IPS DF 6.9 (cell line): Measurements from ENCODE around the gene NUDT1.

Experiments
- DNase-seq: peaks from one replicate; pipeline ENCODE4 v3.0.0-alpha.2; 2013; ENCODE audit warnings: low read depth, low spot score
- H3K27ac ChIP-seq: one replicate; pipeline ENCODE4 v1.5.1; 2013; ENCODE audit warnings: low read length, control low read depth
- H3K27me3 ChIP-seq: 2 replicates; pipeline ENCODE4 v1.6.1; 2013; ENCODE audit warnings: mild to moderate bottlenecking, low read length; ENCODE audit not compliant: control insufficient read depth, insufficient read depth
- H3K36me3 ChIP-seq: 2 replicates; pipeline ENCODE4 v1.6.1; 2013; ENCODE audit warnings: low read length; ENCODE audit not compliant: control insufficient read depth, insufficient read depth
- H3K4me1 ChIP-seq: 2 replicates; pipeline ENCODE4 v1.6.1; 2013; ENCODE audit warnings: low read length; ENCODE audit not compliant: control insufficient read depth, insufficient read depth
- H3K4me3 ChIP-seq: 2 replicates; pipeline ENCODE4 v1.5.1; 2013; ENCODE audit warnings: mild to moderate bottlenecking, low read length
- H3K9me3 ChIP-seq: 2 replicates; pipeline ENCODE4 v1.6.1; 2013; ENCODE audit warnings: low read length, inconsistent platforms; ENCODE audit not compliant: control insufficient read depth, insufficient read depth
- WGBS: extraction: QIAGEN DNeasy Blood & Tissue Kit; methylation state at CpG from one replicate; pipeline ENCODE4 v1.1.7; 2013; ENCODE audit warnings: mixed read lengths, missing lambda C conversion rate; ENCODE audit not compliant: insufficient read length, insufficient coverage; 5-methylcytosine and 5-hydroxymethylcytosine counted together

NUDT1 gene

GRCh38 chr7:2241580-2242540 lies at the start of gene NUDT1, which contains the start of gene MRM2:
TSS of gene NUDT1 (plus strand) at chr7:2242226. CDS start at chr7:2244575, 2,349 bp downstream.
TSS of gene MRM2 (minus strand) at chr7:2242205. CDS start at chr7:2242169, 36 bp downstream.
- Histone ChIP-seq H3K4me1 (peaks cover 4% of the 10 kb centered on the region), H3K36me3 (peaks cover 22% of the 10 kb centered on the region), H3K27me3 (no peaks in the 10 kb centered on the region), H3K4me3 (peak within 1 kb of the TSS; percentile 98), H3K27ac (no peak within 1 kb of the TSS), H3K9me3 (no peaks in the 10 kb centered on the region)
- WGBS: no CpG with 5 or more reads among the region's 81 CpGs
- peak; percentile 47 for DNase-seq

- Histone ChIP-seq H3K27ac (no peak overlapping the region), H3K4me1 (no peaks in the 10 kb centered on the region), H3K4me3 (no peak overlapping the region), H3K9me3 (no peaks in the 10 kb centered on the region), H3K36me3 (peaks cover 11% of the 10 kb centered on the region), H3K27me3 (no peaks in the 10 kb centered on the region)
- WGBS: no CpG with 5 or more reads among the region's 18 CpGs
- DNase-seq: no peak
These were observed 49.0 kb upstream of the NUDT1 start for GRCh38 chr7:2192831-2193534.

- H3K9me3 ChIP-seq: no peaks in the 10 kb centered on the region
- no peak for DNase-seq
- WGBS: no CpG with 5 or more reads among the region's 19 CpGs
- peaks cover 11% of the 10 kb centered on the region for H3K36me3 ChIP-seq
- no peak overlapping the region for H3K27ac ChIP-seq
- H3K27me3 ChIP-seq: no peaks in the 10 kb centered on the region
- no peaks in the 10 kb centered on the region for H3K4me1 ChIP-seq
- H3K4me3 ChIP-seq: no peak overlapping the region
These were observed 48.3 kb upstream of the NUDT1 start for GRCh38 chr7:2193575-2194305.

- DNase-seq: no peak
- Histone ChIP-seq H3K9me3 (no peaks in the 10 kb centered on the region), H3K4me3 (no peak overlapping the region), H3K27me3 (no peaks in the 10 kb centered on the region), H3K27ac (no peak overlapping the region), H3K4me1 (no peaks in the 10 kb centered on the region), H3K36me3 (peaks cover 26% of the 10 kb centered on the region)
- no CpG with 5 or more reads among the region's 13 CpGs for WGBS
These were observed 46.4 kb upstream of the NUDT1 start for GRCh38 chr7:2195400-2196246.

GRCh38 chr7:2196381-2197378 lies 45.3 kb upstream of the NUDT1 start:
- H3K4me1 ChIP-seq: no peaks in the 10 kb centered on the region
- DNase-seq: no peak
- no peaks in the 10 kb centered on the region for H3K9me3 ChIP-seq
- no peaks in the 10 kb centered on the region for H3K27me3 ChIP-seq
- WGBS: no CpG with 5 or more reads among the region's 32 CpGs
- H3K4me3 ChIP-seq: no peak overlapping the region
- peaks cover 27% of the 10 kb centered on the region for H3K36me3 ChIP-seq
- no peak overlapping the region for H3K27ac ChIP-seq

GRCh38 chr7:2197436-2198155 lies 44.4 kb upstream of the NUDT1 start:
- Histone ChIP-seq H3K4me1 (no peaks in the 10 kb centered on the region), H3K4me3 (no peak overlapping the region), H3K27me3 (no peaks in the 10 kb centered on the region), H3K9me3 (no peaks in the 10 kb centered on the region), H3K27ac (no peak overlapping the region), H3K36me3 (peaks cover 27% of the 10 kb centered on the region)
- DNase-seq: no peak
- WGBS: no CpG with 5 or more reads among the region's 21 CpGs

GRCh38 chr7:2198206-2198605 lies 43.8 kb upstream of the NUDT1 start:
- Histone ChIP-seq H3K36me3 (peaks cover 27% of the 10 kb centered on the region), H3K27me3 (no peaks in the 10 kb centered on the region), H3K9me3 (no peaks in the 10 kb centered on the region), H3K4me1 (no peaks in the 10 kb centered on the region), H3K4me3 (no peak overlapping the region), H3K27ac (no peak overlapping the region)
- DNase-seq: no peak
- no CpG with 5 or more reads among the region's 15 CpGs for WGBS

- Histone ChIP-seq H3K36me3 (peaks cover 27% of the 10 kb centered on the region), H3K27me3 (no peaks in the 10 kb centered on the region), H3K9me3 (no peaks in the 10 kb centered on the region), H3K4me3 (no peak overlapping the region), H3K27ac (no peak overlapping the region), H3K4me1 (no peaks in the 10 kb centered on the region)
- no peak for DNase-seq
- WGBS: no CpG with 5 or more reads among the region's 10 CpGs
These were observed 43.3 kb upstream of the NUDT1 start for GRCh38 chr7:2198760-2199159.
